HepG2 (cell line): ENCODE data around the gene EBF4. TPM values are rescaled to one million over a fixed set of nuclear protein-coding genes. Genes with fewer than 3 reads are reported as not detected.
A peak's percentile ranks its signal among the peaks of the same experiment; 100 is the strongest.

Experiments
- ATAC-seq: fragments of 200-7000 bp; cut with Tn5 transposase; 3 replicates; pipeline ENCODE4 v1.9.1; 2020; ENCODE audit warnings: mild to moderate bottlenecking, moderate library complexity
- BruUV-seq: library from RNA; stranded (reverse); fragments of 400-500 nt; replicated peaks from 2 replicates; lab custom pipeline; 2021; lab: Mats Ljungman, UMichigan
- CTCF ChIA-PET: fragments of 300-600 bp; formaldehyde crosslinking; extraction: SDS; loops from one replicate; lab custom pipeline; 2021; ENCODE audit warnings: low total read pairs, inconsistent platforms, low intra/inter-chr PET ratio; lab: Yijun Ruan, JAX
- POLR2A ChIA-PET: fragments of 350-600 bp; sonication (Branson Sonifier 250); formaldehyde crosslinking; loops from one replicate; lab custom pipeline; 2020; ENCODE audit warnings: antibody characterized with exemption, inconsistent platforms; lab: Yijun Ruan, JAX
- DNase-seq: peaks from one replicate; pipeline ENCODE4 v3.0.0-alpha.2; 2015; ENCODE audit warnings: low spot score
- FAIRE-seq: peaks from 3 replicates; lab custom pipeline; 2011; peaks lifted over from hg19 to GRCh38; lab: Jason Lieb, UNC
- H2AFZ ChIP-seq: one replicate; pipeline ENCODE4 v1.6.1; 2011; ENCODE audit warnings: low read length, inconsistent platforms
- H3K27ac ChIP-seq: fragments of 300-600 bp; 3 replicates; pipeline ENCODE4 v1.8.0; 2011; ENCODE audit warnings: mixed run types, mild to moderate bottlenecking, mixed read lengths, low read length, inconsistent platforms; ENCODE audit not compliant: insufficient read depth; ENCODE audit errors: extremely low read length
- H3K27me3 ChIP-seq, 2 experiments: fragments of 200-600 bp in 1 of 2; 2 replicates in 1 of 2; 3 replicates in 1 of 2; pipeline versions ENCODE4 v1.6.0 to v1.8.0; 2011; ENCODE audit warnings: low read length in 2 of 2, mild to moderate bottlenecking in 2 of 2, moderate library complexity in 2 of 2, inconsistent platforms in 1 of 2; ENCODE audit not compliant: insufficient read depth in 2 of 2, control insufficient read depth in 1 of 2
- H3K36me3 ChIP-seq, 2 experiments: fragments of 200-600 bp in 1 of 2; replicated peaks in 1 of 2; 2 replicates in 1 of 2; 3 replicates in 1 of 2; pipeline versions ENCODE4 v1.5.1 to v1.8.0; 2011; ENCODE audit warnings: low read length in 2 of 2, inconsistent platforms in 1 of 2; ENCODE audit not compliant: insufficient read depth in 2 of 2, control insufficient read depth in 1 of 2
- H3K4me1 ChIP-seq: 2 replicates; pipeline ENCODE4 v1.5.1; 2012; ENCODE audit warnings: low read length, inconsistent platforms; ENCODE audit not compliant: insufficient read depth
- H3K4me2 ChIP-seq: 2 replicates; pipeline ENCODE4 v1.6.0; 2011; ENCODE audit warnings: low read depth, low read length, inconsistent platforms
- H3K4me3 ChIP-seq, 3 experiments: fragments of 200-600 bp in 1 of 3; sonication (generic), shearing (Covaris generic) in 1 of 3; replicated peaks in 1 of 3; 2 replicates each; pipeline ENCODE4 v1.5.1; 2011 to 2016; ENCODE audit warnings: low read length in 3 of 3, inconsistent platforms in 2 of 3, low read depth in 2 of 3, mild to moderate bottlenecking in 2 of 3, control low read depth in 1 of 3, mixed read lengths in 1 of 3; ENCODE audit not compliant: insufficient read depth in 1 of 3
- H3K79me2 ChIP-seq: one replicate; pipeline ENCODE4 v1.6.1; 2011; ENCODE audit warnings: low read length, inconsistent platforms; ENCODE audit not compliant: insufficient read depth
- H3K9ac ChIP-seq: 2 replicates; pipeline ENCODE4 v1.6.0; 2011; ENCODE audit warnings: mild to moderate bottlenecking, low read depth, low read length, inconsistent platforms; ENCODE audit not compliant: insufficient read depth
- H3K9me3 ChIP-seq: 2 replicates; pipeline ENCODE4 v1.5.1; 2012; ENCODE audit warnings: mild to moderate bottlenecking, low read length
- H4K20me1 ChIP-seq: 2 replicates; pipeline ENCODE4 v1.6.0; 2011; ENCODE audit warnings: inconsistent platforms, mild to moderate bottlenecking, low read length, moderate library complexity; ENCODE audit not compliant: insufficient read depth
- DNMT3B ChIP-seq: conservative IDR thresholded peaks from 2 replicates; pipeline ENCODE4 v1.6.1; 2016; ENCODE audit warnings: missing biosample characterization, control low read depth
- HIVEP1 ChIP-seq: sonication (generic); formaldehyde crosslinking; IDR thresholded peaks from 2 replicates; pipeline ENCODE4 v1.4.0; 2020; ENCODE audit warnings: mild to moderate bottlenecking, missing genetic modification reagents
- HNF4A ChIP-seq: sonication (generic); formaldehyde crosslinking; IDR thresholded peaks from 2 replicates; pipeline ENCODE4 v1.4.0; 2020; ENCODE audit warnings: missing genetic modification reagents
- MTF2 ChIP-seq: sonication (generic); formaldehyde crosslinking; IDR thresholded peaks from 2 replicates; pipeline ENCODE4 v1.5.0; 2020; ENCODE audit warnings: missing genetic modification reagents, borderline replicate concordance
- REXO4 ChIP-seq: sonication (generic); formaldehyde crosslinking; IDR thresholded peaks from 2 replicates; pipeline ENCODE4 v1.8.0; 2022; ENCODE audit warnings: missing genetic modification reagents, mild to moderate bottlenecking, borderline replicate concordance
- RFX3 ChIP-seq: IDR thresholded peaks from 2 replicates; pipeline ENCODE4 v1.6.1; 2016; ENCODE audit warnings: missing biosample characterization, missing genetic modification reagents
- RFXANK ChIP-seq: IDR thresholded peaks from 2 replicates; pipeline ENCODE4 v1.6.1; 2016
- SCMH1 ChIP-seq: sonication (generic); formaldehyde crosslinking; IDR thresholded peaks from 2 replicates; pipeline ENCODE4 v1.9.0; 2021; ENCODE audit warnings: missing genetic modification reagents, mild to moderate bottlenecking, borderline replicate concordance
- SOX6 ChIP-seq, 2 experiments: fragments of 450-650 bp in 1 of 2; sonication (generic) in 1 of 2; formaldehyde crosslinking in 1 of 2; IDR thresholded peaks; 2 replicates each; pipeline versions ENCODE4 v1.4.0 to v1.6.1; 2017 to 2020; ENCODE audit warnings: antibody characterized with exemption in 1 of 2, mild to moderate bottlenecking in 1 of 2, missing genetic modification reagents in 1 of 2
- ZNF7 ChIP-seq: IDR thresholded peaks from 2 replicates; pipeline ENCODE4 v1.6.1; 2016; ENCODE audit warnings: missing biosample characterization, missing genetic modification reagents
- ZNF709 ChIP-seq: sonication (generic); formaldehyde crosslinking; IDR thresholded peaks from 2 replicates; pipeline ENCODE4 v1.5.0; 2020; ENCODE audit warnings: mild to moderate bottlenecking, missing genetic modification reagents
- WGBS: methylation state at CpG from one replicate; pipeline ENCODE4 v1.1.6; 2017; ENCODE audit warnings: low lambda C conversion rate; 5-methylcytosine and 5-hydroxymethylcytosine counted together
- in situ Hi-C: cut with HindIII; loops from 2 replicates; pipeline ENCODE4 v1.10.0; 2017; ENCODE audit warnings: low pct_unique_long_range_greater_than_20kb; ENCODE audit not compliant: extremely low pct_ligation_motif_present
- intact Hi-C: fragments of 100-400 bp; cut with micrococcal nuclease; formaldehyde crosslinking; loops from one replicate; pipeline ENCODE4 v1.10.0; 2022; ENCODE audit not compliant: unreplicated experiment
- polyA plus RNA-seq, 8 experiments: library from polyadenylated mRNA; depleted of rRNA in 3 of 8; stranded (reverse) in 7 of 8; unstranded in 1 of 8; fragments of >200 nt; fragmentation: Illumina TruSeq in 4 of 8; extraction: Trizol in 4 of 8; gene quantifications; 2 replicates each; pipeline versions ENCODE4 v1.2.1 to v1.2.3, GENCODE V29; 2011 to 2016; ENCODE audit warnings: low read depth in 4 of 8, missing spikeins in 1 of 8, mixed read lengths in 1 of 8; ENCODE audit not compliant: insufficient read depth in 1 of 8
- total RNA-seq, 5 experiments: library from RNA; depleted of rRNA; stranded (reverse); fragments of >200 nt; fragmentation: Illumina TruSeq; extraction: Trizol; gene quantifications; 2 replicates each; pipeline ENCODE4 v1.2.3, GENCODE V29; 2016; ENCODE audit warnings: low read depth in 1 of 5
- TF ChIP-seq, protein P1 (sequence below): sonication (generic); formaldehyde crosslinking; IDR thresholded peaks from 2 replicates; pipeline ENCODE4 v1.8.1; 2023; ENCODE audit warnings: missing genetic modification reagents, mild to moderate bottlenecking, borderline replicate concordance
- TF ChIP-seq, protein P2 (sequence below): sonication (generic); formaldehyde crosslinking; IDR thresholded peaks from 2 replicates; pipeline ENCODE4 v1.4.0; 2020; ENCODE audit warnings: missing genetic modification reagents
- TF ChIP-seq, protein P3 (sequence below): sonication (generic); formaldehyde crosslinking; IDR thresholded peaks from 2 replicates; pipeline ENCODE4 v1.4.0; 2020; ENCODE audit warnings: missing genetic modification reagents, borderline replicate concordance
- TF ChIP-seq, protein P4 (sequence below): sonication (generic); formaldehyde crosslinking; conservative IDR thresholded peaks from 2 replicates; pipeline ENCODE4 v1.4.0; 2020; ENCODE audit warnings: missing genetic modification reagents

Gene EBF4
- total and polyA plus RNA-seq, 2 of the 13 experiments (the other 11 are each of a cell fraction or from before 2014, with no cell fraction given), result 0.84 to 2.2 TPM

DNA sequence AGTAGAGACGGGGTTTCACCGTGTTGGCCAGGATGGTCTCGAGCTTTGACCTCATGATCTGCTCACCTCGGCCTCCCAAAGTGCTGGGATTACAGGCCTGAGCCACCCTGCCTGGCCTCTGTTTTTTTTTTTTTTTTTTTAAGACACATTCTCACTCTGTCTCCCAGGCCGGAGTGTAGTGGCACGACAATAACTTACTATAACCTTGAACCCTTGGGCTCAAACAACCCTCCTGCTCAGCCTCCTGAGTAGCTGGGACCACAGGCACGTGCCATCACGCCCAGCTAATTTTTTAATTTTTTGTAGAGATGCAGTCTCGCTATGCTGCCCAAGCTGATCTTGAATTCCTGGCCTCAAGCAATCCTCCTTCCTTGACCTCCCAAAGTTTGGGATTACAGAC lies 81.2 kb downstream of the EBF4 start:
- no peaks in the 10 kb centered on the region for H3K36me3 ChIP-seq
- H3K4me2 ChIP-seq, result no peak overlapping the region
- CTCF ChIA-PET, result no interaction called here
- H3K27me3 ChIP-seq, result peaks cover 6 to 29% of the 10 kb centered on the region in 2 experiments; a peak in 4 of 5 replicates
- H4K20me1 ChIP-seq, result no peaks in the 10 kb centered on the region
- H3K9me3 ChIP-seq, result peaks cover 4% of the 10 kb centered on the region; the same call in 1 of the 2 replicates
- intact Hi-C loops, result no loop called here
- peaks cover 15% of the 10 kb centered on the region for H3K4me1 ChIP-seq
- H3K79me2 ChIP-seq, result no peaks in the 10 kb centered on the region
- FAIRE-seq (no peak), DNase-seq (peak; percentile 28), ATAC-seq (no peak)
- POLR2A ChIA-PET, result interaction anchor here (1.7 kb wide), 1 partner anchor 22 kb away, joined by 3 read pairs; no protein-coding TSS in a partner anchor
- H3K9ac ChIP-seq, result no peak overlapping the region
- BruUV-seq, result no TSS peak
- 5% methylated on average over 9 of the region's 9 CpGs for WGBS
- H3K4me3 ChIP-seq, result no peak overlapping the region
- in situ Hi-C loops, result no loop called here
- H2AFZ ChIP-seq, result no peak overlapping the region
- H3K27ac ChIP-seq, result no peak overlapping the region
- TF ChIP-seq, protein P1, sequence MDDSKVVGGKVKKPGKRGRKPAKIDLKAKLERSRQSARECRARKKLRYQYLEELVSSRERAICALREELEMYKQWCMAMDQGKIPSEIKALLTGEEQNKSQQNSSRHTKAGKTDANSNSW, result no peak
- TF ChIP-seq SCMH1 (no peak), HNF4A (CRISPR knock-in tag) (peak; percentile 32; the same call in 1 of the 2 replicates), HIVEP1 (no peak), DNMT3B (CRISPR knock-in tag) (no peak), ZNF7 (CRISPR knock-in tag) (no peak), SOX6 (IDR thresholded peaks at IDR 0.05) (no peak), SOX6 (CRISPR knock-in tag; IDR thresholded peaks at IDR 0.05) (0 out of 2 replicates have a peak, but pooled peaks have one; percentile 11), RFXANK (CRISPR knock-in tag) (no peak), RFX3 (CRISPR knock-in tag) (no peak), REXO4 (no peak), ZNF709 (no peak), MTF2 (CRISPR knock-in tag) (no peak)
- TF ChIP-seq, protein P2, sequence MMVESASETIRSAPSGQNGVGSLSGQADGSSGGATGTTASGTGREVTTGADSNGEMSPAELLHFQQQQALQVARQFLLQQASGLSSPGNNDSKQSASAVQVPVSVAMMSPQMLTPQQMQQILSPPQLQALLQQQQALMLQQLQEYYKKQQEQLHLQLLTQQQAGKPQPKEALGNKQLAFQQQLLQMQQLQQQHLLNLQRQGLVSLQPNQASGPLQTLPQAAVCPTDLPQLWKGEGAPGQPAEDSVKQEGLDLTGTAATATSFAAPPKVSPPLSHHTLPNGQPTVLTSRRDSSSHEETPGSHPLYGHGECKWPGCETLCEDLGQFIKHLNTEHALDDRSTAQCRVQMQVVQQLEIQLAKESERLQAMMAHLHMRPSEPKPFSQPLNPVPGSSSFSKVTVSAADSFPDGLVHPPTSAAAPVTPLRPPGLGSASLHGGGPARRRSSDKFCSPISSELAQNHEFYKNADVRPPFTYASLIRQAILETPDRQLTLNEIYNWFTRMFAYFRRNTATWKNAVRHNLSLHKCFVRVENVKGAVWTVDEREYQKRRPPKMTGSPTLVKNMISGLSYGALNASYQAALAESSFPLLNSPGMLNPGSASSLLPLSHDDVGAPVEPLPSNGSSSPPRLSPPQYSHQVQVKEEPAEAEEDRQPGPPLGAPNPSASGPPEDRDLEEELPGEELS, result 0 out of 2 replicates have a peak, but pooled peaks have one; percentile 25
- TF ChIP-seq, protein P3, sequence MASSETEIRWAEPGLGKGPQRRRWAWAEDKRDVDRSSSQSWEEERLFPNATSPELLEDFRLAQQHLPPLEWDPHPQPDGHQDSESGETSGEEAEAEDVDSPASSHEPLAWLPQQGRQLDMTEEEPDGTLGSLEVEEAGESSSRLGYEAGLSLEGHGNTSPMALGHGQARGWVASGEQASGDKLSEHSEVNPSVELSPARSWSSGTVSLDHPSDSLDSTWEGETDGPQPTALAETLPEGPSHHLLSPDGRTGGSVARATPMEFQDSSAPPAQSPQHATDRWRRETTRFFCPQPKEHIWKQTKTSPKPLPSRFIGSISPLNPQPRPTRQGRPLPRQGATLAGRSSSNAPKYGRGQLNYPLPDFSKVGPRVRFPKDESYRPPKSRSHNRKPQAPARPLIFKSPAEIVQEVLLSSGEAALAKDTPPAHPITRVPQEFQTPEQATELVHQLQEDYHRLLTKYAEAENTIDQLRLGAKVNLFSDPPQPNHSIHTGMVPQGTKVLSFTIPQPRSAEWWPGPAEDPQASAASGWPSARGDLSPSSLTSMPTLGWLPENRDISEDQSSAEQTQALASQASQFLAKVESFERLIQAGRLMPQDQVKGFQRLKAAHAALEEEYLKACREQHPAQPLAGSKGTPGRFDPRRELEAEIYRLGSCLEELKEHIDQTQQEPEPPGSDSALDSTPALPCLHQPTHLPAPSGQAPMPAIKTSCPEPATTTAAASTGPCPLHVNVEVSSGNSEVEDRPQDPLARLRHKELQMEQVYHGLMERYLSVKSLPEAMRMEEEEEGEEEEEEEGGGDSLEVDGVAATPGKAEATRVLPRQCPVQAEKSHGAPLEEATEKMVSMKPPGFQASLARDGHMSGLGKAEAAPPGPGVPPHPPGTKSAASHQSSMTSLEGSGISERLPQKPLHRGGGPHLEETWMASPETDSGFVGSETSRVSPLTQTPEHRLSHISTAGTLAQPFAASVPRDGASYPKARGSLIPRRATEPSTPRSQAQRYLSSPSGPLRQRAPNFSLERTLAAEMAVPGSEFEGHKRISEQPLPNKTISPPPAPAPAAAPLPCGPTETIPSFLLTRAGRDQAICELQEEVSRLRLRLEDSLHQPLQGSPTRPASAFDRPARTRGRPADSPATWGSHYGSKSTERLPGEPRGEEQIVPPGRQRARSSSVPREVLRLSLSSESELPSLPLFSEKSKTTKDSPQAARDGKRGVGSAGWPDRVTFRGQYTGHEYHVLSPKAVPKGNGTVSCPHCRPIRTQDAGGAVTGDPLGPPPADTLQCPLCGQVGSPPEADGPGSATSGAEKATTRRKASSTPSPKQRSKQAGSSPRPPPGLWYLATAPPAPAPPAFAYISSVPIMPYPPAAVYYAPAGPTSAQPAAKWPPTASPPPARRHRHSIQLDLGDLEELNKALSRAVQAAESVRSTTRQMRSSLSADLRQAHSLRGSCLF (CRISPR knock-in tag), result no peak
- TF ChIP-seq, protein P4, sequence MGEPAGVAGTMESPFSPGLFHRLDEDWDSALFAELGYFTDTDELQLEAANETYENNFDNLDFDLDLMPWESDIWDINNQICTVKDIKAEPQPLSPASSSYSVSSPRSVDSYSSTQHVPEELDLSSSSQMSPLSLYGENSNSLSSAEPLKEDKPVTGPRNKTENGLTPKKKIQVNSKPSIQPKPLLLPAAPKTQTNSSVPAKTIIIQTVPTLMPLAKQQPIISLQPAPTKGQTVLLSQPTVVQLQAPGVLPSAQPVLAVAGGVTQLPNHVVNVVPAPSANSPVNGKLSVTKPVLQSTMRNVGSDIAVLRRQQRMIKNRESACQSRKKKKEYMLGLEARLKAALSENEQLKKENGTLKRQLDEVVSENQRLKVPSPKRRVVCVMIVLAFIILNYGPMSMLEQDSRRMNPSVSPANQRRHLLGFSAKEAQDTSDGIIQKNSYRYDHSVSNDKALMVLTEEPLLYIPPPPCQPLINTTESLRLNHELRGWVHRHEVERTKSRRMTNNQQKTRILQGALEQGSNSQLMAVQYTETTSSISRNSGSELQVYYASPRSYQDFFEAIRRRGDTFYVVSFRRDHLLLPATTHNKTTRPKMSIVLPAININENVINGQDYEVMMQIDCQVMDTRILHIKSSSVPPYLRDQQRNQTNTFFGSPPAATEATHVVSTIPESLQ (CRISPR knock-in tag), result no peak
